HG03060 (cell line): Measurements from ENCODE around the gene PNMA8B.

ENCODE experiments used
- ATAC-seq: cut with Tn5 transposase; IDR thresholded peaks from one replicate; pipeline ENCODE4 v1.9.1; 2021; ENCODE audit warnings: low read depth, moderate number of reproducible peaks; ENCODE audit not compliant: unreplicated experiment

The PNMA8B gene

DNA sequence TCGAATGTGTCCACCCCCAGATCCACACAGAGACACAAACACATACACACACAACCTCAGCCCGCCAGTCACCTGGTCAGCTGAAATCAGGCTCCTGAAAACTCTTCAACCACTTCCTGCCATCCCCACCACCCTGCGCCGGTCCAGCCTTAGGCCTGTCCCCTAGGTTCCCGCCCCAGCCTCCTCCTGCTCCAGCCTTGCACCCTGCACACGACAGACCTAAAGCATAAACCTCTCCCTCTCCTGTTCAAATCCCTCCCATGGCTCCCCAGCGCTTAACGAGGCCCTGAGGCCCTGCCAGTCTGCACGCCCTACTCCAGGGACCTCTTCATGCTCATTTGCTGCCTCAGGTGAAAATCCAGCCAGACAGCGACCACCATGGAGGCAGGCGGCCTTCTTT, 7.1 kb downstream of the PNMA8B start:
- ATAC-seq = no peak

DNA sequence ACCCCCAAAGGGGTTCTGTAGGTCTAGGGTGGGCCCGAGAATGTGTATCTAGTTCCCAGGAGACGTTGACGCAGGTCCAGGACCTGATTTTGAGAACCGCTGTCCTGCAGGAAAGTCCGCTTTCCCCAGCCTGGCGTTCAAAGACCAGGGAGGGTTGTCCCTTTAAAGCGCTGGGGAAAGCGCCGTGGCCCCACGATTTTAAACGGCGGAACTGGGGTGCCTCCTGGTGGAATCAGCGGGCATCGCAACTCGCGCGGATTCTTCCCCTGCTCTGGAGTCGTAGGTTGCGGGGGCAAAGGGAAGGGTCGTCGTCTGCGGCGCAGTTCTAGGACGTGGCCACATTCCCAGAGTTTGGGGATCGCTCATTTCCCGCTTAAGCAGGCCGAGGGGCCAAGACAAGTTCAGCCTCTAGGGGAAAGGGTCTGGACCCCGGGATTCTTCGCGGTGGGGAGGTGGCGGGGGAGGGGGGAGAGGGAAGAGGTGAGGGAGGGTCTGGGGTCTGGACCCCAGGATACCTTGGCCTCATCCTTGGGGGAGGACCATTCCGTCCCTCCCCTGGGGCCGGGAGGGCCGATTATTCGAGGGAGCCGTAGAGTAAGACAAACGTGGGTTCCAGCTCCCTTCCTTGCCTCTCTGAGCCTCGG, 7.7 kb downstream of the PNMA8B start:
- no peak for ATAC-seq

DNA sequence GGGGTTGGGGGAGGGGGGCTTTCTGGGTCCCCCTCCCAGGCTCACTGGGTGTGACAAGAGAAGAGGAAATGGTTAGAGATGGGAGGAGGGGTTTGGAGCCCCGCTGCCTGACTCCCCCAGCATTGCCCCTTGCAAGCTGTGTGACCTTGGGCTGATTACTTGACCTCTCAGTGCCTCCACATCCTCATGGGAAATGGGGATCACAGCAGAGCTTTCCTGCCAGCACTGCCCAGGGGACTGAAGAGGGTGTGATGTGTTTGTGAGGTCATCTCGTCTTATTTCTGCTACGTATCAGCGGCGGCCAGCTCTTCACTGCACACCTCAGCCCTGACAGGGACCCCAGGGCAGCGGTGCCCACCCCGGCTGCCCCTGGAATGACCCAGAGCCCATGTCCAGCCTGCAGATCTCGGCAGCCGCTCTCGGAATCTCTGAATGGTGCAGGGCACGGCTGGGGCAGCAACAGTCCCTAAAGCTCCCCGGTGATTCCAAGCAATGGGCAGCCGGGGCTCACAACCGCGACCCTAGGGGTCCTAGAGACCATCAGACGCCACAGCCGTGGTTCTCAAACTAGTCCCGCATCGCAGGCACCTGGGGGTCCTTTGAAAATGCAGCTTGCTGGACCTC, 8.4 kb downstream of the PNMA8B start:
- ATAC-seq = no peak

DNA sequence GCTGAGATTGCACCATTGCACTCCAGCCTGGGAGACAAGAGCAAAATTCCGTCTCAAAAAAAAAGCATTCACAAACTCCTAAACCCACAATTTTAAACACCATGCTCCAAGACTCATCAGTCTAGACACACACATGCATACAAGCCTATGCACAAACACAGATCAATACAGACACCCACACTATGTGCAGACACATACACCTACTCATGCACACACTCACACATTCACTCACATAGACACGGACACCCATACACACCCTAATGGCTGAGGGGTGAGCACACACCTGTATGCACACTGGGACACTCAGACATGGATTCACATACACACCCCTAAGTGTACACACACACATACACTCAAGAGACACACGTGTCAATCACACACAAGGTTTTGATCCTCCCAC, 9.3 kb downstream of the PNMA8B start:
- ATAC-seq = no peak

DNA sequence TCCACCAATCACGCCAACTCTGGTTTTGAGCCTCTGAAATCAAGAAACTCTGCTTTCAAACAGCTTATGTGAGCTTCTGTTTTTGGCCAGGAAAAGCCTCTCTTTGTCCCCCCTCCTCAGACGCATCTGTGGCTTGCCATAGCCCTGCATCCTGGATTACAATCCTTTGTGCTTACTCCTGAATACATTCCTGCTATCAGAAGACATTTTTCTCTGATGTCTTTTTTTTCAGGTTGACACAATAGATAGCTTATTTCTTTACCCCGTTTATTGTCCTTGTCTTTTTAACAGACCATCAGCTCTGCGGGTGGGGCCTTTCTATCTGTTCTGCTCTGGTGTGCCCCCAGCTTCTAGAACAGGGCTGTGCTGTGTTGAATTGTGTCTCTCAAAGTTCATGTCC, 11.0 kb downstream of the PNMA8B start:
- ATAC-seq = no peak

DNA sequence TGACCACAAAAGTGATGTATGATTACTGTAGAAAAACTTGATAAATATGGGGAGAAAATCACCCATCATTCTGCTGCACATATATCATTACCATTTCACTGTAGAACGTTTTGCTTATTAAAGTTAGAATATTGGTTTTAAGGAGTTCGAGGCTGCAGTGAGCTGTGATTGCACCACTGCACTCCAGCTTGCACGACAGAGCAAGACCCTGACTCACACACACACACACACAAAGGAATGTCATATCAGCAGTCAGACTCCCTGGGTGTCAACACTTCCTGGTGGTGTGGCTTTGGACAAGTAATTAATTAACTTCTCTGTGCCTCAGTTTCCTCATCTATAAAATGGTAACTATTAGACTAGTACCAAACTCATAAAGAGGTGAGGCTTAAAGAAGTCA, 13.0 kb downstream of the PNMA8B start:
- no peak for ATAC-seq

DNA sequence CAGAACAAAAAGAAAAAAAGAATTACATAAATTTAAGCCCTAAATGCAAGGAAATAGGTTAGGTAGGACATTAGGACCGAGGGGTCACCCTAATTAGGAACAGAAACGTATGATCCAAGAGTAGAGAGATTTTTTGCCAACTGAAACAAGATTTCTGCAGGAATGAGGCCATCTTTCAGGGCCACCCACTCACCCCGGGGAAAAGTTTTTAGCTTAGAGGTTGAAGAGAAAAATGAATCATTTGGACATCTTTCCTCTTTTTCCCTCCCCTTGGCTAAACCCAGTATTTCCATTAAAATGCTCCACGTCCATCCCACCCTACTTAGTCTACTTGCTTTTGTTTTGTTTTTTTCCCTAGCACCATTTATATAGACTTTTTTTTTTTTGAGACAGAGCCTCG, 13.7 kb downstream of the PNMA8B start:
- no peak for ATAC-seq

DNA sequence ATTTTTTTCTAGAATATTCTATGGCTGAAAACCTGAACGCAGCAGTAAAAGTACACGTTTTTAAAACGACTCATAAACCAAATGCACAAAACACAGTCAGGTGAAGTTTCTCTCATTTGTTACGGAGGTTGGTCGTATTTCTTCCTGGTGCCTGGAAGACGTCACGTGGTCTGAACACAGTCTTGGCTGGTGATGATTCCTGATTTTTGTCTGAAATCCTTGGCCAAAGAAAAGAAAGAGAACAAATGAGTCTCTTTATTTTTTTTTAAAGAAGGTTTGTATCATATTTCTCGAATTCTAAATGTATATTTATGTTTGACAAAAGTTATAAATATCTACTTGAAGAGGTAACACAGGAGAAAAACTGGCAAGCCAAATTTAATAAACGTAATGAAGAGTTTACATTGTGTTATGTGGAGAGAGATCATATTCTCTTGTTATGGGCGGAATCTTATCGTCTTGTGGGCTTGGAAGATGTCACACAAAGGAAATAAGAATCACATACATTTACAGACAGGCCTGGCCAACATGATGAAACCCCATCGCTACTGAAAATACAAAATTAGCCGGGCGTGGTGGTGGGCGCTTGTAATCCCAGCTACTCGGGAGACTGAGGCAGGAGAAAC, 14.3 kb downstream of the PNMA8B start:
- ATAC-seq = no peak

DNA sequence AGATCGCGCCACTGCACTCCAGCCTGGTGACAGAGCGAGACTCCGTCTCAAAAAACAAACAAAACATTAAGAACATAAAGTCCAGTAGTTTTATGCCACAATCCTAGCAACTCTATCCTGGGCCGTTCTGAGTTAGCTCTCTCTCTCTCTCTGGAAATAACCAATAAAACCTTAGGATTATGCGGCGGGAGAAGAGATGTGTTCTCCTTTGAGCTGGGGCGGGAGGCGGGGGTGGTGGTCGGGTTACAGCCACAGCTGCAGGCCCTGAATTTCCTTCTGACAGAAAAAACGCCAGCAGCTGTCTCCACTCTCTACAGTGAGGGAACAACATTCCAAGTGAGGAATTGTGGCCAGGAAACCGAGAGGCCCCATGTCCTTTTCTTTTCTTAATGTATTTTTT, 15.3 kb downstream of the PNMA8B start:
- no peak for ATAC-seq

DNA sequence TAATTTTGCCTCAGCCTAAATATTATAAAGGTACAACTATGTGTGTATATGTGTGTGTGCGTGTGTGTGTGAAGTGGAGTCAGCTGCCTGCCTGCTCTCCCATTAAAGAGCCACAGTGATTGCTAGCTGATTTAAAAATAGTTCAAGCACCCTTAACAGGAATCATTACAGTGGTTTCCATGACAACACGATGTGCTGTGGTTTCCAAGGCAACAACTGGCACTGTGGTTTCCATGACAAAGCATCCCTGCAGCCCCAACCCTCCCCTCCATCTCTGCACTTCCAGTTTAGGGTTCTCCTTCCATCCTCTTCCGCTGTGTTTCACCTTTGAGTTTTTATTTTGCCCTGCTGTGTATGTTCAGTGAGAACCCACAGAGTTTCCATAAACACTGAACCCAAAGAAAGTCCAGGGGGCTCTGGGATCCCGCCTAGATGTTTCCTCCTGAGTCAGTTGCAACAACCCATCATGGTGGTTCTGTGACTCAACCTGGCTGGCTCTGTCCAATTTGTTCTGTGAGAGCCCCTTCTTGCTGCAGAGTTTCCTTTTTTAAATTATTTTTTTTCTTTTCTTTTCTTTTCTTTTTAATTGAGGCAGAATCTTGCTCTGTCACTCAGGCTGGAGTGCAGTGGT, 17.2 kb downstream of the PNMA8B start:
- ATAC-seq = no peak

DNA sequence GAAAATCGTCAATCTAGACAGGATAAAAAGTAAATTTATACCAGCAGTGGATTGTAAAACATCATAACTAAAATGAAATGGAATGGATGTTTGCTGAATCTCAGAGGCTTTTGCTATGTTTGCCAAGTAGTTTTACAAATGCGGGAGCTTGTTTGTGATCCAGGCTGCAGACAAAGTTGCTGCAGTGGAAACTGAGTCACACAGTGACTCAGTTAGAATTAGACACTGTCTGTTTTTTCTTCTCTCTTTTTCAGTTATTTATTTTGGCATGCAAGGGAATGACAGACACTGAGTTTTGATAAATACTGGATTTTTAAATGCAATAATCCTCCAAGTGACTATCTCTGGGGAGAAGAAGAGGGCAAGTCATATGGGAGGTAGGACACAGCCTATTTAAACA, 19.7 kb downstream of the PNMA8B start:
- ATAC-seq = no peak

DNA sequence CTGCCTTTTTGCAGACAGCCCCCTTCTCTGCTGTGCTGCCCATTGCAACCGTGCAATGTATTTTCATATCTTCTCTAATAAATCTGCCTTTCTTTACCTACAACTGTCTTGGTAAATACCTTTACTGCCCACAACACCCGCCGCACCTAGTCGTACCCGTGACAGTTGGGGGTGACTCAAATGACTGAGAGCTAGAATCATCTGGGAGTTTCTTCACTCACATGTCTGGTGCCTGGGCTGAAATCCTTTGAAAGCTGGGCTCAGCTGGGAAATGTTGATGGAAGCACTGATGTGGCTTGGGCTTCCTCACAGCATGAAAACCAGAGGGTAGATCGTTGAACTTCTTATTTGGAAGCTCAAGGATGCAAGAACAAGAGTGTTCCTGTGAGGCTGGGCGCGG, 21.5 kb downstream of the PNMA8B start:
- no peak for ATAC-seq

DNA sequence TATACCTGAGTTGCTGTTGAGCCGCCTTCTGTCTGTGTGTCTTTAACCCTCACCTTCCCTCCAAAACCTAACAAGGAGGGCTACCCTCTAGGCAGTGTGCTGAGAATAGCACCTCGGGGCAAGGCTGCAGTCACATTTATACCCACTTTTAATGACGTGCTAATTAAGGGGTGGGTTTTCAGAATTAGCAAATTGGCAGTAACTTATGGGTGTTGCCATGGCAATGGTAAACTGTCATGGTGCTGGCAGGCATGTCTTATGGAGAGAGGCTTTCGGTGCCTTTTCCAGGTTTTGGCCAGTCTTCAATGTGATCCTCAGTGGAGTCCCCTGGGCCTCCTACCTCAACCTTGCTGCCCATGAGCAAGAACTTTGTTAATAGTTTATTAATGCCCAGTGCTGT, 23.1 kb downstream of the PNMA8B start:
- no peak for ATAC-seq

DNA sequence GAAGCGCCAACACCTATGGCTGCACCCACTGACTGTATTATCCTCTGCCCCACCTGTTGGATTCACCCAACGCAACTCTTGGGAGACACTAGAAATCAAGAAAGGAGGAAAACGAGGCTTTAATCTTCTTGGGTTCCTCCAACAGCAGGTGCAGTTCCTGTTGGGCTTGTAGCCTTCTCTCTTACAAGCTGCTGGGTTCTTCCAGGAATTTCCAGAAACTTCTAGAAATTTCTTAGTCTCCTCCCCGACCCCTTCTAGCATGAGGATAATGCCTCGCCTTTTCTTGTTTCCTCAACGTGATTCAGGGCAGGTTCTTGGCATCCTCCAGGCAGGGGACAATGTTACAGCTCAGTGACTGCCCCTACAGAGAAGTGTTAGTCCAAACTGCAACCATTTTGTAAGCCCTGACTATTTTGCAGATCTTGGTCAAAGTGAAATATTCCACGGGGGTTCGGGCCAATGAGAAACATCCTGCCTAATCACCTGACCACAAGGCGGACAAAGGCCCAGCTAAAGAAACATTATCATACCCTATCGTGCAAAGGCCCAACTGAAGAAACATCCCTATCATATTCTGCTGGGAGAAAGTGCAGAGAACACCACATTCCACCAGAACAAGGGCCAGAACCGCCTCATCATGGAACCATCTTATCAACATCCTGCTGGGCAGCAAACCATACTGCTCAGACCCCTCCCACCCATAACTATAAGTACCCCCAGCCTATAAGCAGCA, 23.7 kb downstream of the PNMA8B start:
- ATAC-seq = no peak

DNA sequence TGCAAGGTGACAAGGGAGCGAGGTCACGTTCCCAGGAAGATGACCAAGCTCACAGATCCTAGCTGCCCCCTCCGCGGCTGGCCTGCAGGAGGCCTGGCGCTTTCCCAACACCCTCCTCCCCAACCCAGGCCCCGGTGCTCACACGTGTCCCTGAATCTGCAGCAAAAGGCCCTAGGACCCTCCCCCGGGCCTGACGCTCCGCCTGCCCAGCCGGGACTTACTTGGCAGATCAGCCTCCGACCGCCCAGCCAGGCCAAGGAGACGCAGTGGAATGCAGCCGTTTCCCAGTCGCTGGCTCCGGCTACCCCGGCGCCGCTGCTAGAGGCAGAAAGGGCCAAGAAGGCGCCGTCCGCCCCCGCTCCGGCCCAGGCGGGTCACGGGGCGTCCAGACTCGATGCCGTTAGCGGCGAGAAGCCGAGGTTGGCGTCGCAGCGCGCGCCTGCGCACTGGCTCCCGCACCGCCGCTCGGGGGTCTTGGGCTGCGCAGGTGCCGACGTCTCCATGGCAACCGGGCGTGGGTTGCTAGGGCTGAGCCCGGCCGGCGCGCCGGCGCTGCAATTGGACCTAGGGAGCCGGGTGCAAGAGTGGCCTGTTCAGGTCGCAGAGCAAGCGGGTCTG, 24.4 kb downstream of the PNMA8B start, which contains the start of gene PNMA8A:
Gene PNMA8A (minus strand): TSS at position 448 of the 618 bp plus-strand sequence. CDS start 528 bp downstream, outside the sequence.
- no peak for ATAC-seq

DNA sequence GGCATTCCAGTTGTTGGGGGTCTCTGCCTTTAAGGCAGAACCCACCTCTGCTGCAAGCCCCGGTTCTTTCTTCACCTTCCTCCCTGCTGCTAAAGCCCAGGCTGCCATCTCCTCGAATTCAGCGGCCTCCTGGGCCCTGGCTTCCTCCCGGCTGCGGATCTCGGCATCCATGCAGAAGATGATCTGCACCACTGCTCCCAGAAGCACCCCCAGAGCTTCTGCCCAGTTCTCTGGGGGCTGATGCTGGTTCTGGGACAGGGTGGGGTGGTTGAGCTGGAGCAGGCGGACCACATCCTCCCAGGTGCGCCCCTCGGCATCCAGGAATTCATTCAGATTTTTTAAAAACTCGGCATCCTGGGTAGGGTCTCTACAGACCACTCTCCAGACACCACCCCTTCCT, 25.3 kb downstream of the PNMA8B start:
- no peak for ATAC-seq

DNA sequence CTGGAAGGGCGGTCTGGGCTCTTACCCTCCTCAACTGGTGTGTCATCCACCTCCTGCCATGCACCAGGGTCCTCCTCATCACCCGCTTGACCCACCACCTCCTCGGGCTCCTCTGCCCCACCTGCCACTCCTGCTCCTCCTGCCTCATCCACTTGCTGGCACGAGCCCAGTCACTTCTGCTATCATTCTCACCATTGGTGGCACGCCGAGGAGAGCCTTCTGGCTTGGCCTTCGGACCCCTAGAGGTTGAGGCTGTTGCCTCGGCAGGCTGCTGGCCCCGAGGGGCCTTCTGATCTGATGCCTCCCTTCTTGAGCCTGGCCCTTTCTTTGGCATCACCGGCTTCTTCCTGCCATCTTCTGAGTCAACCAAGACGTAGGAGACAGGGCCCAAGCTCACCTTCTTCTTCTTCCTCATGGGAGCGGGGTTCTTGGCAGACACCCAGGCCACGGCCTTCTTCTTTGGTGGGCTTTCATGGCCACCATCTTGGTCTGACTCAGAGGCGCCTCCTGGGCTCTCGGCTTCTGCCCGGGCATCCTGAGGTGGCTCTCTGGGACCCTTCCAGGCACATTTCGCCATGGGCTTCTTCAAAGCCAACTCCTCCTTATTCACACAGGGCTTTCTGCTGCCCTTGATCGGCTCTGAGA, 26.0 kb downstream of the PNMA8B start:
- no peak for ATAC-seq

DNA sequence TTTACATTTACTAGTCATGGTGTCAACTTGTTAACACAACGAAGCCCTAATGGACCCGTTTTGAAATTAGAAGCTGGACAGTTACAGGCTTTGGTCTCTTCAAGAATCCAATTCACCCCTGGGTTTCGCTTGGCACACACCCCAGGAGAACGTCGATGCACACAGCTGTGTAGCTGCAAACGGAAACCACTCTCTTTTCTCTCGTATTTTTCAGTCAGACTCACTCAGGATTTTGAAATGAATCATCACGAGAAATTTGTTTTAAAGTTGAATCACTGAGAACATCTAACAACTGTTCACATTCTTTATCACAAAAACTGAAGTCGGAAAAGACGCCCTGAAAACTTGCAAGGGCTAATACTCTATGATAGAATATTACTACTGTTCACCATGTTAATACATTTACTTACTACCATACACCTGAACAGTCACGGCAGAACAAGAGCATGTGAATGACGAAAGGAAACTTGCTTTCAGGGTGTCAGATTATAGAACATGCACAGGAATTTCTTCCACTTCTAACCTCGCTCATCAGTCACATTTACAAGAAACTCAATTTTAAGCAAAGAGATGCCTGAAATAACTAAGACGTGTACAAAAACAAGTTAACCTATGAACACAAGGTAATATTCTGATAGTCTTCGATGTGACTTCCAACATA, 29.0 kb downstream of the PNMA8B start:
- peak; percentile 55 for ATAC-seq

DNA sequence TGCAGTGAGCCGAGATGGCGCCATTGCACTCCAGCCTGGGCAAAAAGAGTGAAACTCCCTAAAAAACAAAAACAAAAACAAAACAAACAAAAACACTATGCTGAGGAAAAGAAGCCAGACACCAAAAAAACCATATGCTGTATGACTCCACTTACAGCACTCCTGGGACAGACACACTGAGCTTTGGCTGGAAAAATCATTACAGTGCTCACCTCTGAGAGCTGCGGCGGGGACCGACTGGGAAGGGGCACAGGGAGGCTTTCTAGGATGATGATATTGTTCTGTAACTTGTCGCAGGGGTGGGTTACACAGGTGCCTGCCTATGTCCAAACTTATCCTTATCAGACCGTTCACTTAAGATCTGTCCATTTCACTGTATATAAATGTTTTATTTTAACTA, 32.2 kb downstream of the PNMA8B start:
- no peak for ATAC-seq

DNA sequence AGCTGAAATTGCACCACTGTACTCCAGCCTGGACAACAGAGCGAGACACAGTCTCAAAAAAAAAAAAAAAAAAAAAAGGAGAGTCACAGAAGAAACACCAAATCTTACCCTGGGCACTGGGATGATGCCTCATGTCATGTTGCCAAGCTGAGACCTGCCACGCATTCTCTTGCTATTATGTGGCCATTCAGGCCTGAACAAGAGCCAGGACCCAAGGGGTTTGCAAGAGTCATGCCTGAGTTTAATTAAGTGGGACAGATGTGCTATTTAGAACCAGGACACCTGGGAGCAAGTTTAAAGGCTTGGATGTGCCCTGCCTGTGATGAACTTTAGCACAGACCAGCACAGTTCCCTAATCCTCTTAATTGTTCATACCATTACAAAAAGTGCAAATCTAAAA, 34.1 kb downstream of the PNMA8B start:
- no peak for ATAC-seq
